ENCODE measurements around the gene CDH18. TPM values are rescaled to one million over a fixed set of nuclear protein-coding genes. Genes with fewer than 3 reads are reported as not detected.

The CDH18 gene
- total RNA-seq, 1 experiment from 2014 or later: not detected

GRCh38 chr5:19728571-19728970, 259.4 kb downstream of the CDH18 start:
- peaks cover 8 to 28% of the 10 kb centered on the region in 2 experiments; a peak in 2 of 4 replicates for H3K9me3 ChIP-seq (ENCODE audit: control insufficient read depth in 1 of 2, insufficient read depth in 1 of 2, low read depth in 1 of 2, low read length in 2 of 2)
- intact Hi-C loops (cut with micrococcal nuclease): no loop called here
- ChIA-PET RAD21 (ENCODE audit: low non-redundant PET in 1 of 2, low total read pairs in 2 of 2, uncharacterized antibody in 2 of 2, unreplicated experiment in 2 of 2) (no interaction called here), POLR2A (no interaction called here), CTCF (no interaction called here)
- no peak overlapping the region for H3K4me2 ChIP-seq (ENCODE audit: low read length)
- H3K27ac ChIP-seq (ENCODE audit: low read depth, low read length): no peak overlapping the region
- H3K4me3 ChIP-seq (replicated peaks in 1 of 2; ENCODE audit: low read depth in 1 of 2, low read length in 2 of 2): no peak overlapping the region
- TF ChIP-seq EGR1 (IDR thresholded peaks at IDR 0.05; ENCODE audit: low read depth) (no peak), POLR2A (IDR thresholded peaks at IDR 0.05; ENCODE audit: borderline replicate concordance, extremely low read depth, insufficient read depth, insufficient read length) (no peak), ZNF274 (IDR thresholded peaks at IDR 0.05; ENCODE audit: low read depth, low read length) (no peak), SIN3A (IDR thresholded peaks at IDR 0.05; ENCODE audit: low read depth) (no peak), REST (IDR thresholded peaks at IDR 0.05; ENCODE audit: low read depth) (no peak), SP1 (IDR thresholded peaks at IDR 0.05; ENCODE audit: low read depth) (no peak), SRF (IDR thresholded peaks at IDR 0.05; ENCODE audit: low read depth) (no peak), POLR2AphosphoS5 (IDR thresholded peaks at IDR 0.05; ENCODE audit: low read depth, low read length) (no peak), RAD21 (IDR thresholded peaks at IDR 0.05; ENCODE audit: low read depth) (no peak), ZFX (IDR thresholded peaks at IDR 0.05) (no peak), EZH2 (IDR thresholded peaks at IDR 0.05) (no peak), YY1 (IDR thresholded peaks at IDR 0.05; ENCODE audit: extremely low read depth, insufficient replicate concordance, low read depth, low read length) (no peak), CEBPB (IDR thresholded peaks at IDR 0.05; ENCODE audit: low read depth) (no peak), JUND (IDR thresholded peaks at IDR 0.05) (no peak), TCF7L2 (IDR thresholded peaks at IDR 0.05; ENCODE audit: borderline replicate concordance, extremely low read depth, insufficient read depth, insufficient read length) (no peak), FOSL1 (IDR thresholded peaks at IDR 0.05; ENCODE audit: low read depth) (no peak), CBX3 (IDR thresholded peaks at IDR 0.05; ENCODE audit: low read depth) (no peak)
- TF ChIP-seq, protein P1, sequence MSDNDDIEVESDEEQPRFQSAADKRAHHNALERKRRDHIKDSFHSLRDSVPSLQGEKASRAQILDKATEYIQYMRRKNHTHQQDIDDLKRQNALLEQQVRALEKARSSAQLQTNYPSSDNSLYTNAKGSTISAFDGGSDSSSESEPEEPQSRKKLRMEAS (IDR thresholded peaks at IDR 0.05): no peak
- TF ChIP-seq, protein P2, sequence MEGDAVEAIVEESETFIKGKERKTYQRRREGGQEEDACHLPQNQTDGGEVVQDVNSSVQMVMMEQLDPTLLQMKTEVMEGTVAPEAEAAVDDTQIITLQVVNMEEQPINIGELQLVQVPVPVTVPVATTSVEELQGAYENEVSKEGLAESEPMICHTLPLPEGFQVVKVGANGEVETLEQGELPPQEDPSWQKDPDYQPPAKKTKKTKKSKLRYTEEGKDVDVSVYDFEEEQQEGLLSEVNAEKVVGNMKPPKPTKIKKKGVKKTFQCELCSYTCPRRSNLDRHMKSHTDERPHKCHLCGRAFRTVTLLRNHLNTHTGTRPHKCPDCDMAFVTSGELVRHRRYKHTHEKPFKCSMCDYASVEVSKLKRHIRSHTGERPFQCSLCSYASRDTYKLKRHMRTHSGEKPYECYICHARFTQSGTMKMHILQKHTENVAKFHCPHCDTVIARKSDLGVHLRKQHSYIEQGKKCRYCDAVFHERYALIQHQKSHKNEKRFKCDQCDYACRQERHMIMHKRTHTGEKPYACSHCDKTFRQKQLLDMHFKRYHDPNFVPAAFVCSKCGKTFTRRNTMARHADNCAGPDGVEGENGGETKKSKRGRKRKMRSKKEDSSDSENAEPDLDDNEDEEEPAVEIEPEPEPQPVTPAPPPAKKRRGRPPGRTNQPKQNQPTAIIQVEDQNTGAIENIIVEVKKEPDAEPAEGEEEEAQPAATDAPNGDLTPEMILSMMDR (IDR thresholded peaks at IDR 0.05 in 2 of 3, conservative IDR thresholded peaks at IDR 0.05 in 1 of 3; ENCODE audit: borderline replicate concordance in 1 of 3, insufficient read depth in 1 of 3, low read depth in 2 of 3, low read length in 2 of 3): no peak
- TF ChIP-seq, protein P3, sequence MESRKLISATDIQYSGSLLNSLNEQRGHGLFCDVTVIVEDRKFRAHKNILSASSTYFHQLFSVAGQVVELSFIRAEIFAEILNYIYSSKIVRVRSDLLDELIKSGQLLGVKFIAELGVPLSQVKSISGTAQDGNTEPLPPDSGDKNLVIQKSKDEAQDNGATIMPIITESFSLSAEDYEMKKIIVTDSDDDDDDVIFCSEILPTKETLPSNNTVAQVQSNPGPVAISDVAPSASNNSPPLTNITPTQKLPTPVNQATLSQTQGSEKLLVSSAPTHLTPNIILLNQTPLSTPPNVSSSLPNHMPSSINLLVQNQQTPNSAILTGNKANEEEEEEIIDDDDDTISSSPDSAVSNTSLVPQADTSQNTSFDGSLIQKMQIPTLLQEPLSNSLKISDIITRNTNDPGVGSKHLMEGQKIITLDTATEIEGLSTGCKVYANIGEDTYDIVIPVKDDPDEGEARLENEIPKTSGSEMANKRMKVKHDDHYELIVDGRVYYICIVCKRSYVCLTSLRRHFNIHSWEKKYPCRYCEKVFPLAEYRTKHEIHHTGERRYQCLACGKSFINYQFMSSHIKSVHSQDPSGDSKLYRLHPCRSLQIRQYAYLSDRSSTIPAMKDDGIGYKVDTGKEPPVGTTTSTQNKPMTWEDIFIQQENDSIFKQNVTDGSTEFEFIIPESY (IDR thresholded peaks at IDR 0.05; ENCODE audit: extremely low read depth, insufficient replicate concordance, low read length): no peak
- H4K20me1 ChIP-seq (ENCODE audit: insufficient read depth): no peaks in the 10 kb centered on the region
- BruUV-seq (replicated peaks): no TSS peak
- H3K9ac ChIP-seq (ENCODE audit: low read length): no peak overlapping the region
- H3K9me2 ChIP-seq (ENCODE audit: insufficient read depth): no peaks in the 10 kb centered on the region
- no peak for DNase-seq (ENCODE audit: low read depth, low spot score)
- no peaks in the 10 kb centered on the region for H3K79me2 ChIP-seq (ENCODE audit: insufficient read depth, low read length)
- H3K27me3 ChIP-seq (ENCODE audit: insufficient read depth, low read length): no peaks in the 10 kb centered on the region
- no peaks in the 10 kb centered on the region for H3K4me1 ChIP-seq (ENCODE audit: control insufficient read depth in 1 of 2, insufficient read depth in 2 of 2, low read length in 2 of 2)
- ATAC-seq: no peak
- no peak overlapping the region for H2AFZ ChIP-seq (ENCODE audit: low read depth, low read length, poor library complexity, severe bottlenecking)
- no peaks in the 10 kb centered on the region for H3K36me3 ChIP-seq (ENCODE audit: control insufficient read depth in 1 of 2, insufficient read depth in 2 of 2, low read length in 2 of 2)
